ENCODE results near the gene FRS3. TPM values are rescaled to one million over a fixed set of nuclear protein-coding genes. Genes with fewer than 3 reads are reported as not detected.

FRS3 gene
- total and polyA plus RNA-seq, 2 of the 8 experiments (the other 6 are each of a cell fraction or from before 2014, with no cell fraction given): 3.4 to 4.4 TPM

GRCh38 chr6:41728954-41729353, 50.7 kb downstream of the FRS3 start:
- no peak overlapping the region for H3K4me2 ChIP-seq (ENCODE audit: insufficient read depth in 1 of 2, low read depth in 2 of 2, low read length in 2 of 2)
- H2BK15ac ChIP-seq (ENCODE audit: low read length): no peak overlapping the region
- no peaks in the 10 kb centered on the region for H3K9me3 ChIP-seq (ENCODE audit: insufficient read depth in 2 of 2, low read depth in 1 of 2, low read length in 1 of 2)
- no peak overlapping the region for H3K18ac ChIP-seq (ENCODE audit: extremely low read depth, low read length)
- H2BK5ac ChIP-seq (ENCODE audit: low read depth, low read length): 0 out of 2 replicates have a peak overlapping the region, but pooled peaks have one; percentile 39
- H4K20me1 ChIP-seq (replicated peaks in 1 of 2; ENCODE audit: control insufficient read depth in 1 of 2, insufficient read depth in 2 of 2, low read length in 2 of 2): peaks cover 0 to 2% of the 10 kb centered on the region in 2 experiments
- no peak overlapping the region for H3K56ac ChIP-seq (replicated peaks; ENCODE audit: insufficient read length, low read depth, low read length)
- no peak overlapping the region for H3K14ac ChIP-seq (ENCODE audit: insufficient read length)
- peaks cover 12 to 39% (median 23%) of the 10 kb centered on the region in 4 experiments for H3K4me1 ChIP-seq (replicated peaks in 1 of 4; ENCODE audit: control insufficient read depth in 3 of 4, insufficient read depth in 4 of 4, low read length in 3 of 4)
- no peak overlapping the region for H3K23ac ChIP-seq (ENCODE audit: insufficient read length)
- H4K91ac ChIP-seq (replicated peaks; ENCODE audit: insufficient read length, low read length): no peak overlapping the region
- H2AFZ ChIP-seq (ENCODE audit: low read length): no peak overlapping the region
- FAIRE-seq (no peak), DNase-seq (ENCODE audit: low read depth in 1 of 2, low spot score in 2 of 2) (no peak)
- H3K9ac ChIP-seq (replicated peaks in 1 of 4; ENCODE audit: extremely low read depth in 1 of 4, low read depth in 3 of 4, low read length in 3 of 4): no peak overlapping the region
- ChIA-PET CTCF (ENCODE audit: partially characterized antibody) (interaction anchor here (0.6 to 3.0 kb wide), 3 partner anchors 13 to 361 kb away, joined by 3 to 15 read pairs (median 4); no protein-coding TSS in a partner anchor), POLR2A (ENCODE audit: partially characterized antibody) (interaction anchor here (0.7 kb wide), 1 partner anchor 13 kb away, joined by 3 read pairs; no protein-coding TSS in a partner anchor)
- H3K79me2 ChIP-seq (ENCODE audit: control insufficient read depth in 1 of 2, insufficient read depth in 2 of 2, low read length in 2 of 2): no peaks in the 10 kb centered on the region
- H3K27ac ChIP-seq (ENCODE audit: low read depth, low read length): no peak overlapping the region
- H3K23me2 ChIP-seq (ENCODE audit: low read depth, low read length): peaks cover 6% of the 10 kb centered on the region; the same call in 1 of the 2 replicates
- no peak overlapping the region for H2BK12ac ChIP-seq (ENCODE audit: low read depth, low read length)
- H3K36me3 ChIP-seq (ENCODE audit: control insufficient read depth in 2 of 4, insufficient read depth in 4 of 4, low read length in 3 of 4): no peaks in the 10 kb centered on the region
- no peak overlapping the region for H4K5ac ChIP-seq (ENCODE audit: insufficient read length, low read depth, low read length)
- TF ChIP-seq USF2 (IDR thresholded peaks at IDR 0.05; ENCODE audit: low read length) (no peak), JUND (IDR thresholded peaks at IDR 0.05; ENCODE audit: low read length) (no peak), RXRA (IDR thresholded peaks at IDR 0.05; ENCODE audit: insufficient read depth, low read depth, low read length) (0 out of 2 replicates have a peak, but pooled peaks have one; percentile 3)
- no peak overlapping the region for H2BK120ac ChIP-seq (replicated peaks; ENCODE audit: low read depth, low read length)
- no peak overlapping the region for H4K8ac ChIP-seq (ENCODE audit: extremely low read depth, insufficient read depth, low read length)
- H3K79me1 ChIP-seq (ENCODE audit: low read depth, low read length): no peaks in the 10 kb centered on the region
- no peak overlapping the region for H2AK5ac ChIP-seq (ENCODE audit: low read depth, low read length)
- H3K4ac ChIP-seq (replicated peaks; ENCODE audit: insufficient read length, low read depth, low read length): no peak overlapping the region
- peaks cover 0 to 4% (median 2%) of the 10 kb centered on the region in 4 experiments; a peak in 3 of 7 replicates for H3K27me3 ChIP-seq (replicated peaks in 1 of 4; ENCODE audit: control insufficient read depth in 3 of 4, extremely low read depth in 1 of 4, insufficient read depth in 3 of 4, low read length in 3 of 4)
- WGBS, 2 experiments (ENCODE audit: extremely low coverage in 1 of 2, insufficient coverage in 1 of 2, insufficient read length in 1 of 2, insufficient replicate concordance in 2 of 2, low coverage in 1 of 2, low lambda C conversion rate in 2 of 2, missing lambda C conversion rate in 1 of 2): 81% methylated on average over 7 of the region's 7 CpGs; no CpG with 5 or more reads in 1 of the 2 experiments
- H3K4me3 ChIP-seq (ENCODE audit: extremely low read depth in 1 of 4, insufficient read depth in 2 of 4, low read depth in 3 of 4, low read length in 4 of 4): no peak overlapping the region
- H2BK20ac ChIP-seq (ENCODE audit: low read length): no peak overlapping the region
